Stimulated activated CD4-positive, alpha-beta T cell treated with anti-CD3 and anti-CD28 coated beads, Interleukin-4, amount 100 ng/mL, for 4 hours (primary cell): ENCODE measurements around the gene VPS51.

Source experiments
- DNase-seq, 2 experiments: peaks; one replicate each; pipeline ENCODE4 v3.0.0-alpha.2; 2020

VPS51 gene

GRCh38 chr11:65077451-65077850 lies 18.6 kb upstream of the VPS51 start:
- DNase-seq = no peak

GRCh38 chr11:65078151-65078550 lies 17.9 kb upstream of the VPS51 start:
- peak; percentile 60 to 62 for DNase-seq

GRCh38 chr11:65078786-65079342 lies 17.1 kb upstream of the VPS51 start:
- no peak for DNase-seq

- no peak for DNase-seq
These were observed 12.7 kb upstream of the VPS51 start for GRCh38 chr11:65083134-65083833.

GRCh38 chr11:65083834-65084597 lies 12.0 kb upstream of the VPS51 start, which contains the start of the genes CDCA5 and ZFPL1:
CDCA5 (minus strand) TSS chr11:65084040; CDS start chr11:65083978, 62 bp downstream.
ZFPL1 (plus strand) TSS chr11:65084222; CDS start chr11:65084699, 477 bp downstream.
- peak; percentile 93 to 94 for DNase-seq

- DNase-seq = no peak
These were observed 11.2 kb upstream of the VPS51 start for GRCh38 chr11:65084598-65085375.

- no peak for DNase-seq
These were observed 10.6 kb upstream of the VPS51 start for GRCh38 chr11:65085446-65085845.

GRCh38 chr11:65086809-65087208 lies 9.2 kb upstream of the VPS51 start:
- no peak for DNase-seq

GRCh38 chr11:65087216-65087615 lies 8.8 kb upstream of the VPS51 start:
- DNase-seq = no peak

GRCh38 chr11:65087827-65088226 lies 8.2 kb upstream of the VPS51 start:
- no peak for DNase-seq

GRCh38 chr11:65089621-65090020 lies 6.4 kb upstream of the VPS51 start:
- DNase-seq = no peak

- DNase-seq = no peak
These were observed 5.4 kb upstream of the VPS51 start for GRCh38 chr11:65090628-65091027.

GRCh38 chr11:65095427-65095826 lies 587 bp upstream of the VPS51 start:
- no peak for DNase-seq

- DNase-seq = no peak
These were observed 912 bp downstream of the VPS51 start for GRCh38 chr11:65096926-65097325.

GRCh38 chr11:65100674-65101350 lies 4.8 kb downstream of the VPS51 start:
- no peak for DNase-seq

GRCh38 chr11:65102142-65103095 lies 6.4 kb downstream of the VPS51 start:
- no peak for DNase-seq

- DNase-seq = no peak
These were observed 7.5 kb downstream of the VPS51 start for GRCh38 chr11:65103476-65103875.

- DNase-seq = no peak
These were observed 8.6 kb downstream of the VPS51 start for GRCh38 chr11:65104628-65105027.

- no peak for DNase-seq
These were observed 11.1 kb downstream of the VPS51 start for GRCh38 chr11:65107078-65107477.

- DNase-seq = no peak
These were observed 11.9 kb downstream of the VPS51 start for GRCh38 chr11:65107751-65108468.
